HL-60 (cell line): ENCODE data around the gene GSN.

Source experiments
- DNase-seq, 2 experiments: peaks; one replicate each; pipeline ENCODE4 v3.0.0-alpha.2; 2010 to 2020; ENCODE audit warnings: low read depth in 1 of 2, low spot score in 1 of 2
- H3K27ac ChIP-seq: fragments of 250-450 bp; sonication (Bioruptor Pico); replicated peaks from 2 replicates; pipeline ENCODE4 v1.5.1; 2020; ENCODE audit warnings: mild to moderate bottlenecking, moderate library complexity
- H3K27me3 ChIP-seq: fragments of 250-450 bp; sonication (Bioruptor Pico); 2 replicates; pipeline ENCODE4 v1.5.1; 2021; ENCODE audit warnings: mild to moderate bottlenecking, moderate library complexity; ENCODE audit not compliant: insufficient read depth, poor library complexity, severe bottlenecking
- H3K4me3 ChIP-seq: replicated peaks from 2 replicates; pipeline ENCODE4 v1.5.1; 2011; ENCODE audit warnings: mild to moderate bottlenecking, control low read depth, low read length; ENCODE audit not compliant: insufficient read depth
- GABPA ChIP-seq: IDR thresholded peaks from 2 replicates; pipeline ENCODE4 v1.6.1; 2012; ENCODE audit warnings: low read depth
- POLR2AphosphoS5 ChIP-seq: IDR thresholded peaks from 2 replicates; pipeline ENCODE4 v1.6.1; 2012; ENCODE audit warnings: low read depth
- SPI1 ChIP-seq: IDR thresholded peaks from 2 replicates; pipeline ENCODE4 v1.6.1; 2012; ENCODE audit warnings: low read depth, mild to moderate bottlenecking, borderline replicate concordance
- TF ChIP-seq, protein P1 (sequence below): IDR thresholded peaks from 2 replicates; pipeline ENCODE4 v1.6.1; 2012; ENCODE audit warnings: low read depth; ENCODE audit not compliant: insufficient replicate concordance
- TF ChIP-seq, protein P2 (sequence below): IDR thresholded peaks from one replicate; pipeline ENCODE4 v1.5.1; 2011; ENCODE audit warnings: low read length, control low read depth, inconsistent platforms; ENCODE audit not compliant: insufficient read depth

The GSN gene

DNA sequence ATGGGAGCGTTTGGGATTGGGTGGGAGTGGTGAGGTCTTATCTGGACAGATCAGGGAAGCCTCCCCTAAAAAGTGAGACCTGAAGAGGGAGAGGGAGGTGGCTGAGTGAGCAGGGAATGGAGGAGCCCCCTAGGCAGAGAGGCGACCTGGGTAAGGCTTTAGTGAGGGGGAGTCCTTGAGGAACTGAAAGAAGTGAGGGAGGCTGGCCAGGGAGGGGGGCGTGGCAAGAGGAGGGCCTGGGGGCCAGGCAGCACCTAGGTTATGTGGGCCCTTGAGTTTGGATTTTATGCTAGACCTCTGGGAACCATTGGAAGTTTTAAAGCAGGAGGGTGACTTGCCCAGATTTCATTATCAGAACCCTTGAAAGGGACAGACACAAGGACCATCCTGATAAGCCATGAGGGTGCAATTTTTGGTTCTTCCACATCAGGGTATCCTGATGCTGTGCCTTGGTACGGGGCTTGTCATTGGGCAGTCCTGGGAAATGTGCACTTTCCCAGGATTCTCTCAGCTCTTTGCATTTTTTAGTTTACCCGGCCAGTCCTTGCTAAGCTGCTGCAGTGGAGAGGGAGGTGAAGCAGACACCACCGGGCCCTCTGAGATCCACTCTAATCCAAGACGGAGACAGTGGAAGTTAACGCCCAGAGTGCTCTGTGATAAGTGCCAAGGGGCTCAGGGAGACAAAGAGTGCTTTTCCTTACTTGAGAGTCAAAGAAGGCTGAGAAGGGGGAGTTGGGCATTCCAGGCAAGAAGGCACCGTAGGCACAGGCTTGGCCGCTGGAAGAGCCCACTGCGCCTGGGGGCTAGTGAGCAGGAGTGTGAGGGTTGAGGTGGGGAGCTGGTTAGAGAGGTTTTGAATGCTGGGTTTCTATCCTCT lies 16.1 kb downstream of the GSN start:
- Histone ChIP-seq H3K27me3 (no peaks in the 10 kb centered on the region), H3K27ac (peak overlapping the region; percentile 66)

DNA sequence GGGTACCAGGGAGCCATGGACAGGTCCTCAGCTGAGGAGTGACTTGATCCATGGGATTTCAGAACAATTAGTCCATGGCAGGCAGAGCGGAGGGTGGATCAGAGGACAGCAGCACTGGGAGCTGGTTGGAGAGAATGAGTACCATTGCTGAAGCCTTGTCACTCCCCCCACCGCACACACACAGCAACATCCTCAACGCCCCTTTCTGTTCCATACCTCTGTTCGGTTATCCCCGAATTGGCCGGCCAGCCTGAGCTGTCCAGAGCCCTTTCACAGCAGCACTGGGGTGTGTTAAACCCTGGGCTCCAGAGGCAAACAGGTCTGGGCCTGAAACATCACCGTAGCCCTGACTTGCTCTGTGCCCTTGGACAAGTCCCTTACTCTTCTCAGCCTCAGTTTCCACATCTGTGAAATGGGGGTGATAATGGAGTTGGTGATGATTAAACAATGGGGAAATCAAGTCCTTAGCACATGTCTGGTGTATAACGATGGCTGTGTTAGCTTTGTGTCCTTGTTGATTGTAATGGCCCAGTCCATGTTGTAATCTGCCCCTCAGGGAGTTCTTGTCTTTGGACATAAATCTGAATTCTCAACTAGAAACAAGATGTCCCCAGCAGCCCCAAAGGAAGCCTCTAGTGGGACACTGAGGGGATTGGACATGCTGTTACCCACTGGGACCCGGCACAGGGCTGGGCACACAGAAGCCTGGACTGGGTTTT lies 16.9 kb downstream of the GSN start:
- no peak overlapping the region for H3K4me3 ChIP-seq
- no peaks in the 10 kb centered on the region for H3K27me3 ChIP-seq
- no peak for TF ChIP-seq SPI1
- TF ChIP-seq, protein P1, sequence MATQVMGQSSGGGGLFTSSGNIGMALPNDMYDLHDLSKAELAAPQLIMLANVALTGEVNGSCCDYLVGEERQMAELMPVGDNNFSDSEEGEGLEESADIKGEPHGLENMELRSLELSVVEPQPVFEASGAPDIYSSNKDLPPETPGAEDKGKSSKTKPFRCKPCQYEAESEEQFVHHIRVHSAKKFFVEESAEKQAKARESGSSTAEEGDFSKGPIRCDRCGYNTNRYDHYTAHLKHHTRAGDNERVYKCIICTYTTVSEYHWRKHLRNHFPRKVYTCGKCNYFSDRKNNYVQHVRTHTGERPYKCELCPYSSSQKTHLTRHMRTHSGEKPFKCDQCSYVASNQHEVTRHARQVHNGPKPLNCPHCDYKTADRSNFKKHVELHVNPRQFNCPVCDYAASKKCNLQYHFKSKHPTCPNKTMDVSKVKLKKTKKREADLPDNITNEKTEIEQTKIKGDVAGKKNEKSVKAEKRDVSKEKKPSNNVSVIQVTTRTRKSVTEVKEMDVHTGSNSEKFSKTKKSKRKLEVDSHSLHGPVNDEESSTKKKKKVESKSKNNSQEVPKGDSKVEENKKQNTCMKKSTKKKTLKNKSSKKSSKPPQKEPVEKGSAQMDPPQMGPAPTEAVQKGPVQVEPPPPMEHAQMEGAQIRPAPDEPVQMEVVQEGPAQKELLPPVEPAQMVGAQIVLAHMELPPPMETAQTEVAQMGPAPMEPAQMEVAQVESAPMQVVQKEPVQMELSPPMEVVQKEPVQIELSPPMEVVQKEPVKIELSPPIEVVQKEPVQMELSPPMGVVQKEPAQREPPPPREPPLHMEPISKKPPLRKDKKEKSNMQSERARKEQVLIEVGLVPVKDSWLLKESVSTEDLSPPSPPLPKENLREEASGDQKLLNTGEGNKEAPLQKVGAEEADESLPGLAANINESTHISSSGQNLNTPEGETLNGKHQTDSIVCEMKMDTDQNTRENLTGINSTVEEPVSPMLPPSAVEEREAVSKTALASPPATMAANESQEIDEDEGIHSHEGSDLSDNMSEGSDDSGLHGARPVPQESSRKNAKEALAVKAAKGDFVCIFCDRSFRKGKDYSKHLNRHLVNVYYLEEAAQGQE, result no peak
- TF ChIP-seq, protein P2, sequence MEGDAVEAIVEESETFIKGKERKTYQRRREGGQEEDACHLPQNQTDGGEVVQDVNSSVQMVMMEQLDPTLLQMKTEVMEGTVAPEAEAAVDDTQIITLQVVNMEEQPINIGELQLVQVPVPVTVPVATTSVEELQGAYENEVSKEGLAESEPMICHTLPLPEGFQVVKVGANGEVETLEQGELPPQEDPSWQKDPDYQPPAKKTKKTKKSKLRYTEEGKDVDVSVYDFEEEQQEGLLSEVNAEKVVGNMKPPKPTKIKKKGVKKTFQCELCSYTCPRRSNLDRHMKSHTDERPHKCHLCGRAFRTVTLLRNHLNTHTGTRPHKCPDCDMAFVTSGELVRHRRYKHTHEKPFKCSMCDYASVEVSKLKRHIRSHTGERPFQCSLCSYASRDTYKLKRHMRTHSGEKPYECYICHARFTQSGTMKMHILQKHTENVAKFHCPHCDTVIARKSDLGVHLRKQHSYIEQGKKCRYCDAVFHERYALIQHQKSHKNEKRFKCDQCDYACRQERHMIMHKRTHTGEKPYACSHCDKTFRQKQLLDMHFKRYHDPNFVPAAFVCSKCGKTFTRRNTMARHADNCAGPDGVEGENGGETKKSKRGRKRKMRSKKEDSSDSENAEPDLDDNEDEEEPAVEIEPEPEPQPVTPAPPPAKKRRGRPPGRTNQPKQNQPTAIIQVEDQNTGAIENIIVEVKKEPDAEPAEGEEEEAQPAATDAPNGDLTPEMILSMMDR, result no peak
- no peak for TF ChIP-seq POLR2AphosphoS5
- TF ChIP-seq GABPA, result no peak
- DNase-seq, result no peak
- H3K27ac ChIP-seq, result peak overlapping the region; percentile 61; the same call in 1 of the 2 replicates

More for the DNA sequence above, 16.1 kb downstream of the GSN start:
- H3K4me3 ChIP-seq, result no peak overlapping the region
- TF ChIP-seq, protein P2, result no peak
- TF ChIP-seq GABPA (no peak), SPI1 (no peak), POLR2AphosphoS5 (no peak)
- TF ChIP-seq, protein P1, result no peak
- DNase-seq, result no peak

- TF ChIP-seq, protein P2, result no peak
- peak; percentile 69; the same call in 1 of the 2 replicates for TF ChIP-seq SPI1
- TF ChIP-seq GABPA, result no peak
- TF ChIP-seq POLR2AphosphoS5, result no peak
- TF ChIP-seq, protein P1, result no peak
- peak overlapping the region; percentile 61 for H3K27ac ChIP-seq
- DNase-seq, result peak in 1 of 2 experiments; percentile 43
- no peak overlapping the region for H3K4me3 ChIP-seq
- no peaks in the 10 kb centered on the region for H3K27me3 ChIP-seq
These were observed 18.1 kb downstream of the GSN start for GRCh38 chr9:121285835-121286687.
